GM19043 (cell line): ENCODE results near the gene GNG7.
"Not testable (repeated sequence)": the region's sequence is repeated elsewhere in the genome, so short reads cannot be mapped to it uniquely, and the experiment has no call there.

Source experiments
- ATAC-seq: cut with Tn5 transposase; IDR thresholded peaks from one replicate; pipeline ENCODE4 v1.9.1; 2021; ENCODE audit warnings: low read depth; ENCODE audit not compliant: unreplicated experiment

The GNG7 gene

GRCh38 chr19:2524840-2525723 is 177.4 kb downstream of the GNG7 start:
- no peak for ATAC-seq

DNA sequence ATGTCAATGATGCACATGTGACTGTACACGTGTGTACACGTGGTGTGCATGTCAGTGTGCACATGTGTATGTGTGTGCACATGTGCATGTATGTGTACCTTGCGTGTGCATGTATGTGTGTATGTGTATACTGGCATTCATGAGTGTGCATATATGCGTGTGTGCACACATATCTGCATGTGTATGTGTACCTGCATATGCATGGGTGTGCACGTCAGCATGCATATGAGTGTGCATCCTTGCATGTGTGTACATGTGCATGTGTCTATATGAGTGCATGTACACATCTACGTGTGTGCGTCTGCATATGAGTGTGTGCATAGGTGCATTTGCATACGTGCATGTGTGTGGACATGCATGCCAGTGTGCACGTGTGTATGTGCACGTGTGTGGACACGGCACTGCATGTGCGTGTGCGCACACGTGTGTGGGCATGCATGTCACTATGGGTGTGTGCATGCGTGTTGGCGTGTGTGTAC is 178.1 kb downstream of the GNG7 start:
- no peak for ATAC-seq

- no peak for ATAC-seq
Observed at GRCh38 chr19:2523630-2524311, 178.7 kb downstream of the GNG7 start.

DNA sequence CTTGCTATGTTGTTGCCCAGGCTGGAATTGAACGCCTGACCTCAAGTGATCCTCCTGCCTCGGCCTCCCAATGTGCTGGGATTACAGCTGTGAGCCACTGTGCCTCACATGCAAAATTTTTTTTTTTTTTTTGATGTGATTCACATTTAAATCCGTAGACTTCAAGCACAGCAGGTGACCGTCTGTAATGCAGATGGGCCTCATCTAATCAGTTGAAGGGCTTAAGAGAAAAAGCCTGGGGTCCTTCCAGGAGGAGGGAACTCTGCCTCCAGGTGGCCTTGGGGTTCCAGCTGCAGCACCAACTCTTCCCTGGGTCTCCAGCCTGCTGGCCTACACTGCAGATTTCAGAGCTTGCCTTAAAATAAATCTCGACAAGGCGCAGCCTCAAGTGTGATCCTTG is 183.0 kb downstream of the GNG7 start:
- ATAC-seq: no peak

DNA sequence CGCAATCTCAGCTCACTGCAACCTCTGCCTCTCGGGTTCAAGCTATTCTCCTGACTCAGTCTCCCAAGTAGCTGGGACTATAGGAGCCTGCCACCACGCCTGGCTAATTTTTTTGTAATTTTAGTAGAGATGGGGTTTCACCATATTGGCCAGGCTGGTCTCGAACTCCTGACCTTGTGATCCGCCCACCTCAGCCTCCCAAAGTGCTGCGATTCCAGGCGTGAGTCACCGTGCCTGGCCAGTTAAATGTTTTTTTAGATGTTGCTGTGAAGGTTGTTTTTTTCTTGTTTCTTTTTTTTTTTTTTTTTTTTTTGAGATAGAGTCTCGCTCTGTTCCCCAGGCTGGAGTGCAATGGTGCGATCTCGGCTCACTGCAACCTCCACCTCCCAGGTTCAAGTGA is 183.6 kb downstream of the GNG7 start:
- not testable (repeated sequence) for ATAC-seq

DNA sequence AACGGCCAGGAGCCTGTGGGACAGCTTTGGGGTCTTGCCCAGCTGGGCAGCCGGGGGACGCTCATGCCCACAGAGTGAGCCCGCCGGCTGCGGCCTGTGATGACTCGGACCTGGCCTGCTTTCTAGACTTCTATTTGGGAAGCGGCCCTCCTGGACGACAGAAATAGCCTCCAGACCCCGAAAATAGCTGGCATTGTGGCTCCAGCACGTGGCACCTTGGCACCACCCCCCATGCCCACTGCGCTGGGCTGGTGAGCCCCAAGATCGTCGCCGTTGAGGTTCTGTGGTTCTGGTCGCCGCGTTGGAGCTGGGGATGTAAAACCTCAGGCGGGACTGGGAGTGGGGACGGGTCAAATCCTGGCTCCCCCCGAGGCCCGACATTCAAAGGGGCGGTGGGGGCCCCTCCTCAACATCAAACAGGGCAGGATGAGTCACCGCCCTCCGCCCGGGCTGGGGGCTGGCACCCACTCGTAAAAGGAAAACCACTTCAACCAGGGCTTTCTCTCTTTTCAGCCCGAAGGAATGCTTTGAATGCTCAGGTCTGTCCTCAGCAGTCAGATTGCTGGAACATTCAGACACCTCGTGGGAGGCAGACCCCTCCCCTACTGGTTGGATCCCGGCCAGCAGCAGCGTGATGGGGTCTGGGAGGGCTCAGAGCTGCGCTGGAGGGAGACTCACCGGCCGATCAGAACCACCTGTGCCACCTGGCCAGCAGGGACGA is 184.5 kb downstream of the GNG7 start:
- ATAC-seq: no peak

- ATAC-seq: no peak
Observed at GRCh38 chr19:2516727-2517126, 185.8 kb downstream of the GNG7 start.

DNA sequence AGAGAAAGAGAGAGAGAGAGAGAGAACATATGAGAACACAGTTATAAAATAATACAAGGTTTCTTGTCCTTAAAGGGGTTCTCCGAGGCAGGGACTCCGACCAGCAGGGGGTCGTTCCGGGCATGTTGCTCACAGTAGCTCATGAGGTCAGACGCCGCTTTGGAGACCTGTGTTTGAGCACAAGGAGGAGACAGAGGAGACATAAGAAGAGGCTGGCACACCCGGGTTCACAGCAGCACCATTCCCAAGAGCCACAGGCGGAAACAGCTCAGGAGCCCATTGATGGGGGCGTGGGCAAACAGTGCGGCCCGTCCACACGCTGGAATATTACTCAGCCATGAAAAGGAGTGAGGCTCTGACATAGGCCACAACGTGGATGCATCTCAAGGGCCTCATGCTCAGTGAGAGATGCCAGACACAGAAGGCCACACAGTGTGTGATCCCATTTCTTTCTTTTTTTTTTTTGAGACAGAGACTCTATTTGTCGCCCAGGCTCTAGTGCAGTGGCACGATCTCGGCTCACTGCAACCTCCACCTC is 187.4 kb downstream of the GNG7 start:
- no peak for ATAC-seq

DNA sequence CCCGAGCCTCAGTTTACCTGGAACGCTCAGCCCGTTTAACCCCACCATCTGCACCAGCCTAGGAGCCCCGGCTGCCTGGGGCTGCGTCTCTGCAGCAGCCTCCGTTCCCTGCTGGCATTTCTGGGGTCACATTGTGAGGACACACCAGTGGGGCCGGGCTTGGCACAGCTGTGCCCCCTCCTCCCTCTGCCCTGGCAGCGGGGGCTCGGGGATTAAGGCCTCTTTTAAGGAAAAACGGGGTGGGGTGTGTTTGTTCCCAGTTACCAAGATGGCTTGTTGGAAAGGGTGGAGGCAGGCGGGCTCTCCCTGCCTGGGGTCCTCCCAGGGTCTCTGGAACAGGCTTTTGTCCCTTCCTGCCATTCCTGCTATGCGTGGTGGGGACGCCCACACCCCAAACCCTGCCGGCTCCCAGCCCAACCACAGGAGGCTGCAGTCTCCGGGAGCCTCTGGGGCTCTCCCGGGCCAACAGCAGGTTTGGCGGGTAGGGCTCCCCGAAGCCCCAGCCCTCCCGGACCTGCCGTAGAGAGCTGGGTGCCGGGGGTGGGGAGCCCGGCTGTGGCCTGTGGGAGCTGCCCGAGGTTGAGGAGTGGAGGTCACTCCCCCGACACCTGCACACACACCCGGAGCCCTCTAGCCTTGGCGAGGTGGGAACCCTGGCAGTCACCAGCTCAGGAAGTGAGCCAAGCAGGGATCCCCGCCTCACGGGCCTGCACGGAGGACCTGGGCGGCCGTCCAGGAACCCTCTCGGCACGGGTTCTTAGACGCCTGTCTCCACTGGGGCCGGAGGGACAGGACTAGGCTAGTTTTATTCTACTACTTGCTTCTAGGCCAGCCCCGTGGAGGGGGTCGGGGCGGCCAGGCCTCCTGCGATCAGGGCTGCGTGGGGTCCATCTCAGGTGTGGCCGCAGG is 189.7 kb downstream of the GNG7 start:
- no peak for ATAC-seq

GRCh38 chr19:2511991-2512390 is 190.5 kb downstream of the GNG7 start:
- no peak for ATAC-seq

GRCh38 chr19:2511570-2511969 is 190.9 kb downstream of the GNG7 start:
- ATAC-seq: no peak

GRCh38 chr19:2509096-2509495 is 193.4 kb downstream of the GNG7 start:
- no peak for ATAC-seq

- no peak for ATAC-seq
Observed at GRCh38 chr19:2507109-2507508, 195.4 kb downstream of the GNG7 start.

- ATAC-seq: not testable (repeated sequence)
Observed at GRCh38 chr19:2506656-2507055, 195.8 kb downstream of the GNG7 start.

DNA sequence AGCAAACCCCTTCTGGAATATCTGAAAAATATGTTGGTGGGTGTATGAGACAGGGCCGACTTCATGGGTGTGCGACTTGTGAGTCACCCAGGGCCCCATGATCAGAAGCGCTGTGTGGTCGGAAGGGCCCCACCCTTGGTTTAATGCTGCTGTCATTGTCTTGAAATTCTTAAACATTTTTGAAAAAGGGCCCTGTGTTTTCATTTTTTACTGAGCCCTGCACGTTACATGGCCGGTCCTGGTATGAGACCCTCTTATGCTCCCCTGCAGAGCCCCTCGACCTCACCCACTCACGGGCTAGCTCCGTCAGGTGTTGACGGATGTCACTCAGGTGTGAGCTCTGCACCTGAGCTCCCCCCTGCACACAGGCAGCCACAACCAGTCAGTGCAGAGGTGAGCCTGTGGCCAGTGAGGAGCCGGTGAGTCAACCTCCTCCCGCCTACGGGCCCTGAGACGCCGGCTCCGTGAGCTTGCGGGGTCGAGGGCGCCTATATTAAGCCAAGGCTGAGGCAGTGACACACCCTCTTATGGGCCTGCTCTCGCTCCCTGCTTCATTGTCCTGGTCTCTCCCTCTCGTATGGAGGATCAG is 198.9 kb downstream of the GNG7 start:
- ATAC-seq: no peak

DNA sequence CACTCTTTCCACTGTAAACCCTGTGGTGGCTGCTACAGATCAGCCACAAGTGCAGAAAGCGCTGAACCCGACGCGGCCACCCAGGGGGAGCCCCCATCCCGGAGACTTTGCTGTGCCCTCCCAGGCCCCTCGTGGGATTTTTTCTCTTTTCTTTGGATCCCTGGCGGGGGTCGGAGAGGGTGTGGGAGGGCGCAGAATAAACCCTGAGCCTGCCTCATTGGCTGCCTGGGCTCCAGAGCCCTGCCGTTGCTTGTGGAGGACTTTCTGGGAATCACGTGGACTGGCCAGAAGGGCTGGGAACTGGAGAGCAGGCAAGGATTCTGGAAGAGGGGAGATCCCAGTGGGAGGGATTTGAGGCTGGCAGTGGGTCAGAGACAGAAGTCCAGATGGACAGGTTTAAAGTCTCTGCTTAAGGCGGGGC is 201.6 kb downstream of the GNG7 start:
- ATAC-seq: no peak

DNA sequence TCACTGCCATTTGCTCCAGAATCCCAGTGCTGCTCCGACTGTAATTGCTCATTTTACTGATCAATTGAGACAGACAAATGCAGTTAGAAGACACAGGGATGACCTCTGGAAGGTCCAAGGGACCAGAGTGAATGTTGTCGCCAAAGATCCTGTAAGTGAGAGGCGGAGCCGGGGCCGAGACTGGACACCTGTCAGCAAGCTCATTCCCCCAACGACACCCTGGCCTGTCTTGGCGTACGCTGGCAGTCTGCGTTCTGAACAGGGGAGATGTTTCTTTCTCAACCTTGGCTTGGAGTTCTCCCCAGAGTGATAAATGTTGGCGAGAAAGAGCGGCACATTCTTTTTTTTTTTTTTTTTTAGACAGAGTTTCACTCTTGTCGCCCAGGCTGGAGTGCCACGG is 202.3 kb downstream of the GNG7 start:
- ATAC-seq: no peak

DNA sequence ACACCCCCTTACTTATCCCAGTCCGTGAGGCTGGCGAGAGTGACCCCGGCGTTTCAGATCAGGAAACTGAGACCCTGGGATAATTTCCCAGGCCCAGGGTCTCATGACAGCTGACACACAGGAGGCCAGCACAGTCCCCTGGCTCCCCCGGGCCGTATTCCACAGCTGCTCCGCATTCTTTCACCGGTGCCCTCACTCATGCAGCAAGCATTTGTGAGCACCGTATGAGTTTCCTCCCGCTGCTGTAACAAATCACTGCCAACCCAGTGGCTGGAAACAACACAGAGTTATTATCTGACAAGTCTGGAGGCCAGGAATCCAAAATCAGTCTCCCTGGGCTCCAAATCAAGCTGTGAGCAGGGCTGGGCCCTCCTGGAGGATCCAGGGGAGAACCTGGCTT is 205.3 kb downstream of the GNG7 start:
- no peak for ATAC-seq

DNA sequence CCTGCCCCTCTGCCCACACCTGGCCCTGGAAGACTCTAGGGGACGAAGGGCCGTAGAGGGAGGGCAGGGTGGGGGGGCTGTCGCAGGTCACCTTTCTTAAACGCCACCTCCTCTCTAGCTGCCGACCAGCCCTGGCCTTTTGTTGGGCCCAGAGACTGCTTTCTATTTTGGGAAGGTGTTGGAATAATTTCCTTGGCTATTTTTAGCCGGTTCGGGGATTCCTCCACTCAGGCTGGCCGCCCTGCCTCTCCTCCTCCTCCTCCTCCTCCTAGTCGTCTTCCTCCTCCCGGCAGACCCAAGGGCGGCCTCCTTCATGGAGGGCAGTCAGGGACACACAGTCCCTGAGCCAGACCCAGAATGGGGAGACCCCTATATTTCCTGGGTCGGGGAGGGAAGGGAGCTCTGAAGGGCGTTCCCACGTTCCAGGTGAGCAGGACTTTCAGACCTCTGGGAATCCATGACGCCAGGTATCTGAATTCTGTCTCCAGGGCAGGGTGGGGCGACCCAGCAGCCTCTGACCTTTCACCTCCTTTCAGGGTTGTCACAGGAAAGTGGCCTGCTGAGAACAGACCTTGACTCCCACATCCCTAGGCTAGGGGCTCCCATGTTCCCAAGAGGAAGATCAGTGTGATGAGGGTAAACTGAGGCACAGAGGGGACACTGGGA is 206.7 kb downstream of the GNG7 start:
- no peak for ATAC-seq
